ENCODE results near the gene PTCH1. TPM values are rescaled to one million over a fixed set of nuclear protein-coding genes. Genes with fewer than 3 reads are reported as not detected.

PTCH1 gene
- total and polyA plus RNA-seq, 4 donors, result 1.2 to 5.0 (median 2.1) TPM

DNA sequence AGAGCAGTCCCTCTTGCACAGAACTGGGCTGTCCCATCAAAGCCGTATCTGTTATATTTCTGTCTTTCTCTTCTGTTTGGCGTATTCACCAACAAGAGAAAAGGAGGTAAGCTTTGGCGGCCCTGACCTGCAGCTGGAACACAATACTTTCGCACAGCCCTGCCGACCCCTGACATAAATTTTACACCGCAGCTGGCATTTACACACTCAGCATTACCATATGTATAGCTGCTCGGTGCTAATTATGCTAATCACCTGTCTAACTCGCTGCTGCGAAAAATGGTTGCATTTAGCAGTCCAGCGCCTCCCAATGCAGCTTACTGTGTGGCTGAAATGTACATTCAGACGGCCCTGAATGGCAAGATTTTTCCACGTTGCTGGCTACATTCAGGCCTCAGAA lies 20.8 kb downstream of the PTCH1 start (continued):
- TF ChIP-seq, protein P1, sequence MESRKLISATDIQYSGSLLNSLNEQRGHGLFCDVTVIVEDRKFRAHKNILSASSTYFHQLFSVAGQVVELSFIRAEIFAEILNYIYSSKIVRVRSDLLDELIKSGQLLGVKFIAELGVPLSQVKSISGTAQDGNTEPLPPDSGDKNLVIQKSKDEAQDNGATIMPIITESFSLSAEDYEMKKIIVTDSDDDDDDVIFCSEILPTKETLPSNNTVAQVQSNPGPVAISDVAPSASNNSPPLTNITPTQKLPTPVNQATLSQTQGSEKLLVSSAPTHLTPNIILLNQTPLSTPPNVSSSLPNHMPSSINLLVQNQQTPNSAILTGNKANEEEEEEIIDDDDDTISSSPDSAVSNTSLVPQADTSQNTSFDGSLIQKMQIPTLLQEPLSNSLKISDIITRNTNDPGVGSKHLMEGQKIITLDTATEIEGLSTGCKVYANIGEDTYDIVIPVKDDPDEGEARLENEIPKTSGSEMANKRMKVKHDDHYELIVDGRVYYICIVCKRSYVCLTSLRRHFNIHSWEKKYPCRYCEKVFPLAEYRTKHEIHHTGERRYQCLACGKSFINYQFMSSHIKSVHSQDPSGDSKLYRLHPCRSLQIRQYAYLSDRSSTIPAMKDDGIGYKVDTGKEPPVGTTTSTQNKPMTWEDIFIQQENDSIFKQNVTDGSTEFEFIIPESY (IDR thresholded peaks at IDR 0.05), result no peak
- TF ChIP-seq NR2F2 (IDR thresholded peaks at IDR 0.05), result no peak
- no peak for TF ChIP-seq HNF4G (IDR thresholded peaks at IDR 0.05)

DNA sequence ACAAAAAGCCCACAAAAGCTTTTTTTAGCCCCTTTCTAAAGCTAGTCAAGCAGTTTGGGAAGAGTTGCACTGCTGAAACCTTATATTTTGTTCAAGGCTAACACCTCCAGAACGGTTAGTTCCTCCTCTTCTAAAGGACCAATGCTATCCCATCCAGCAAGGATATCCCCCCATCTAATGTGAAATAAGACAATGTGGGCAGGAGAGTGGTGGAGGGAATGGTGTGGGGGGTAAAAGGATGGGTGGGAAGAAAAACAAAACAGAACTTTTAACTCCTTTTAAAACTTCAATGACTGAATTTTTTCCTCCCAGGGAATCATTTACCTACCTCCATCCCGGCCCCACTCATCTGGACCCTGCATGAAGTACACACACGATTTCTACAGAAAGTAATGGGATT lies 21.2 kb downstream of the PTCH1 start:
- Histone ChIP-seq H3K9ac (ENCODE audit: low read depth in 1 of 2, low read length in 2 of 2) (no peak overlapping the region), H3K4me3 (ENCODE audit: low read depth in 1 of 3, low read length in 3 of 3) (no peak overlapping the region), H3K27me3 (ENCODE audit: control insufficient read depth in 4 of 4, insufficient read depth in 4 of 4, low read length in 3 of 4) (no peaks in the 10 kb centered on the region), H3K4me1 (ENCODE audit: control insufficient read depth in 4 of 4, insufficient read depth in 4 of 4, low read length in 3 of 4) (no peaks in the 10 kb centered on the region), H3K27ac (ENCODE audit: low read depth in 1 of 2, low read length in 2 of 2) (no peak overlapping the region), H3K9me3 (ENCODE audit: control insufficient read depth in 4 of 4, low read length in 3 of 4) (no peaks in the 10 kb centered on the region), H3K36me3 (ENCODE audit: control insufficient read depth in 4 of 4, insufficient read depth in 3 of 4, low read depth in 1 of 4, low read length in 3 of 4) (no peaks in the 10 kb centered on the region)
- WGBS, result 91% methylated on average over 3 of the region's 3 CpGs
- TF ChIP-seq, protein P2, sequence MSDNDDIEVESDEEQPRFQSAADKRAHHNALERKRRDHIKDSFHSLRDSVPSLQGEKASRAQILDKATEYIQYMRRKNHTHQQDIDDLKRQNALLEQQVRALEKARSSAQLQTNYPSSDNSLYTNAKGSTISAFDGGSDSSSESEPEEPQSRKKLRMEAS (IDR thresholded peaks at IDR 0.05), result no peak
- TF ChIP-seq, protein P3, sequence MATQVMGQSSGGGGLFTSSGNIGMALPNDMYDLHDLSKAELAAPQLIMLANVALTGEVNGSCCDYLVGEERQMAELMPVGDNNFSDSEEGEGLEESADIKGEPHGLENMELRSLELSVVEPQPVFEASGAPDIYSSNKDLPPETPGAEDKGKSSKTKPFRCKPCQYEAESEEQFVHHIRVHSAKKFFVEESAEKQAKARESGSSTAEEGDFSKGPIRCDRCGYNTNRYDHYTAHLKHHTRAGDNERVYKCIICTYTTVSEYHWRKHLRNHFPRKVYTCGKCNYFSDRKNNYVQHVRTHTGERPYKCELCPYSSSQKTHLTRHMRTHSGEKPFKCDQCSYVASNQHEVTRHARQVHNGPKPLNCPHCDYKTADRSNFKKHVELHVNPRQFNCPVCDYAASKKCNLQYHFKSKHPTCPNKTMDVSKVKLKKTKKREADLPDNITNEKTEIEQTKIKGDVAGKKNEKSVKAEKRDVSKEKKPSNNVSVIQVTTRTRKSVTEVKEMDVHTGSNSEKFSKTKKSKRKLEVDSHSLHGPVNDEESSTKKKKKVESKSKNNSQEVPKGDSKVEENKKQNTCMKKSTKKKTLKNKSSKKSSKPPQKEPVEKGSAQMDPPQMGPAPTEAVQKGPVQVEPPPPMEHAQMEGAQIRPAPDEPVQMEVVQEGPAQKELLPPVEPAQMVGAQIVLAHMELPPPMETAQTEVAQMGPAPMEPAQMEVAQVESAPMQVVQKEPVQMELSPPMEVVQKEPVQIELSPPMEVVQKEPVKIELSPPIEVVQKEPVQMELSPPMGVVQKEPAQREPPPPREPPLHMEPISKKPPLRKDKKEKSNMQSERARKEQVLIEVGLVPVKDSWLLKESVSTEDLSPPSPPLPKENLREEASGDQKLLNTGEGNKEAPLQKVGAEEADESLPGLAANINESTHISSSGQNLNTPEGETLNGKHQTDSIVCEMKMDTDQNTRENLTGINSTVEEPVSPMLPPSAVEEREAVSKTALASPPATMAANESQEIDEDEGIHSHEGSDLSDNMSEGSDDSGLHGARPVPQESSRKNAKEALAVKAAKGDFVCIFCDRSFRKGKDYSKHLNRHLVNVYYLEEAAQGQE (IDR thresholded peaks at IDR 0.05), result no peak
- TF ChIP-seq, protein P1 (IDR thresholded peaks at IDR 0.05), result no peak
- TF ChIP-seq NR2F2 (IDR thresholded peaks at IDR 0.05) (no peak), HNF4A (conservative IDR thresholded peaks at IDR 0.05) (no peak)
- no peak for DNase-seq (ENCODE audit: low spot score)

DNA sequence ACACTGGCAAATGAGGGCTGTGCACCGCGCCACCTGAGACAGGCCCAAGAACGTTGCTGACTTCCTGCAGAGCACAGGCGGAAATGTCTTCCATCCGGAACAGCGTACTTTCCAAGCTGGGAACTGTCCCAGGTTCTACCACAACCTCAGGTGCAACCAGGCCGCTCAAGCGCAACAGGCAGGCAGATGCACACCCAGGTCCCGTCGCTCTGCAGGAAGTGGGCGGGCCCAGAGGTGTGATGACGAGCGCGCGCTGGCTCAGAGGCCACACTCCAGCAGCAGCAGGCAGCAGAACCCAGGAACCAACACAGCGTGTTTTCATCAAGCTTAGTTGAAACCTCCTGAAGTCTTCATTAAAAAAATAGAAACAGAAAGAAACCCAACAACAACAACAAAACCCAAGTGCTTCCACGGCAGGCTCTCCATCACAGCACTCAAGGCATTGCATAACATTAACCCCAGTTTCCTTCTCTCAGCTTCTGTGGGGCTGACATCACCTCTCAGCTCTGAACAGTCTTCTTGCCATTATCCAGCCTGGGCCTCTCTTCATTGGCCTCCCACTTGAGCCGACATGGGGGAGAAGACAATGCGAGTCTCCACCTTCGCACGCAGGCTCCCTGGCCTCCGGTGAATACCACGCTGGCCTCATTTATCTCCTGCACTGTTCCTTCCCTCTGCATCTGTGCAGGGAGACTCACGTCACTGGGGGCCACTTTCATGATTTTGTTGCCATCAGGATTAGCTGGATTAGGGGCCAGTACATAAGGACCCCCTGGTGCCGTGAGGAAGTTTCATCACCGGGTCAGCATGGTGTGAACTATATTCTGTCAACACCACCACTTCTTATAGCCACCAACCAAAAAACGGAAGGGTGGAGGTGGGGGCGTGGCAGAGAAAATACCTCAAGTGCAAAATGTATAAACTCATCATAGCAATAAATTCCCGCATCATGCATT lies 22.1 kb downstream of the PTCH1 start:
- no peak overlapping the region for H3K4me3 ChIP-seq (ENCODE audit: low read depth in 1 of 3, low read length in 3 of 3)
- H3K27ac ChIP-seq (ENCODE audit: low read depth in 1 of 2, low read length in 2 of 2), result no peak overlapping the region
- DNase-seq (ENCODE audit: low spot score), result no peak
- no peak overlapping the region for H3K9ac ChIP-seq (ENCODE audit: low read depth in 1 of 2, low read length in 2 of 2)
- H3K9me3 ChIP-seq (ENCODE audit: control insufficient read depth in 4 of 4, low read length in 3 of 4), result no peaks in the 10 kb centered on the region
- H3K36me3 ChIP-seq (ENCODE audit: control insufficient read depth in 4 of 4, insufficient read depth in 3 of 4, low read depth in 1 of 4, low read length in 3 of 4), result no peaks in the 10 kb centered on the region
- 84% methylated on average over 29 of the region's 29 CpGs for WGBS
- H3K27me3 ChIP-seq (ENCODE audit: control insufficient read depth in 4 of 4, insufficient read depth in 4 of 4, low read length in 3 of 4), result no peaks in the 10 kb centered on the region
- H3K4me1 ChIP-seq (ENCODE audit: control insufficient read depth in 4 of 4, insufficient read depth in 4 of 4, low read length in 3 of 4), result no peaks in the 10 kb centered on the region
- TF ChIP-seq, protein P2 (IDR thresholded peaks at IDR 0.05), result no peak
- TF ChIP-seq, protein P4, sequence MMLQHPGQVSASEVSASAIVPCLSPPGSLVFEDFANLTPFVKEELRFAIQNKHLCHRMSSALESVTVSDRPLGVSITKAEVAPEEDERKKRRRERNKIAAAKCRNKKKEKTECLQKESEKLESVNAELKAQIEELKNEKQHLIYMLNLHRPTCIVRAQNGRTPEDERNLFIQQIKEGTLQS (IDR thresholded peaks at IDR 0.05), result no peak
- TF ChIP-seq NR2F2 (IDR thresholded peaks at IDR 0.05) (no peak), EGR1 (IDR thresholded peaks at IDR 0.05; ENCODE audit: low read depth in 2 of 2) (no peak), HNF4G (IDR thresholded peaks at IDR 0.05) (no peak), RXRA (IDR thresholded peaks at IDR 0.05) (no peak), RAD21 (IDR thresholded peaks at IDR 0.05) (no peak), GABPA (IDR thresholded peaks at IDR 0.05 in 1 of 2, conservative IDR thresholded peaks at IDR 0.05 in 1 of 2) (no peak), FOXA2 (IDR thresholded peaks at IDR 0.05) (no peak), FOXA1 (IDR thresholded peaks at IDR 0.05) (no peak), HNF4A (conservative IDR thresholded peaks at IDR 0.05) (no peak), SP1 (IDR thresholded peaks at IDR 0.05) (no peak), JUND (IDR thresholded peaks at IDR 0.05) (no peak)
- TF ChIP-seq, protein P3 (IDR thresholded peaks at IDR 0.05), result no peak
